H9 (cell line): ENCODE data around the gene VSTM4. TPM values are rescaled to one million over a fixed set of nuclear protein-coding genes. Genes with fewer than 3 reads are reported as not detected.

Experiments
- DNase-seq: peaks from one replicate; pipeline ENCODE4 v3.0.0-alpha.2; 2017
- H2AFZ ChIP-seq: one replicate; pipeline ENCODE4 v1.6.1; 2013; ENCODE audit warnings: mild to moderate bottlenecking, low read length, control low read depth, moderate library complexity
- H2AK5ac ChIP-seq: 2 replicates; pipeline ENCODE4 v1.6.1; 2013; ENCODE audit warnings: low read length, control low read depth, mixed read lengths; ENCODE audit not compliant: insufficient read length
- H2BK120ac ChIP-seq: one replicate; pipeline ENCODE4 v1.6.1; 2013; ENCODE audit warnings: low read depth, mild to moderate bottlenecking, low read length, control low read depth, inconsistent platforms; ENCODE audit not compliant: poor library complexity, severe bottlenecking
- H2BK12ac ChIP-seq: 2 replicates; pipeline ENCODE4 v1.6.1; 2013; ENCODE audit warnings: low read length, control low read depth, mixed read lengths, low read depth; ENCODE audit not compliant: insufficient read length
- H2BK15ac ChIP-seq: 2 replicates; pipeline ENCODE4 v1.6.1; 2013; ENCODE audit warnings: low read depth, low read length, control low read depth
- H2BK20ac ChIP-seq: one replicate; pipeline ENCODE4 v1.6.1; 2013; ENCODE audit warnings: low read depth, mild to moderate bottlenecking, low read length, control low read depth, inconsistent platforms; ENCODE audit not compliant: poor library complexity, severe bottlenecking
- H2BK5ac ChIP-seq: 2 replicates; pipeline ENCODE4 v1.6.1; 2013; ENCODE audit warnings: low read length, control low read depth, mixed read lengths; ENCODE audit not compliant: insufficient read length
- H3K14ac ChIP-seq: 2 replicates; pipeline ENCODE4 v1.6.1; 2013; ENCODE audit warnings: low read length, control low read depth; ENCODE audit not compliant: insufficient read depth
- H3K18ac ChIP-seq: 2 replicates; pipeline ENCODE4 v1.6.1; 2013; ENCODE audit warnings: low read depth, mild to moderate bottlenecking, mixed read lengths, low read length, control low read depth; ENCODE audit not compliant: insufficient read length
- H3K23ac ChIP-seq: 2 replicates; pipeline ENCODE4 v1.6.1; 2013; ENCODE audit warnings: low read length, control low read depth, mixed read lengths, low read depth; ENCODE audit not compliant: insufficient read length
- H3K23me2 ChIP-seq: 2 replicates; pipeline ENCODE4 v1.6.1; 2013; ENCODE audit warnings: low read depth, mild to moderate bottlenecking, mixed read lengths, low read length, control low read depth; ENCODE audit not compliant: insufficient read length, poor library complexity, severe bottlenecking
- H3K27ac ChIP-seq: 2 replicates; pipeline ENCODE4 v1.5.1; 2013; ENCODE audit warnings: low read length, control low read depth, mixed read lengths, low read depth; ENCODE audit not compliant: insufficient read length
- H3K27me3 ChIP-seq: 2 replicates; pipeline ENCODE4 v1.6.1; 2013; ENCODE audit warnings: low read length, control low read depth, inconsistent platforms; ENCODE audit not compliant: insufficient read depth
- H3K4ac ChIP-seq: 2 replicates; pipeline ENCODE4 v1.6.1; 2013; ENCODE audit warnings: low read depth, mild to moderate bottlenecking, control low read depth, inconsistent platforms, low read length, moderate library complexity
- H3K4me1 ChIP-seq: 2 replicates; pipeline ENCODE4 v1.6.1; 2013; ENCODE audit warnings: low read length, control low read depth, inconsistent platforms; ENCODE audit not compliant: insufficient read depth
- H3K4me2 ChIP-seq: 2 replicates; pipeline ENCODE4 v1.6.1; 2013; ENCODE audit warnings: low read length, control low read depth, mixed read lengths; ENCODE audit not compliant: insufficient read length, insufficient read depth
- H3K56ac ChIP-seq: 2 replicates; pipeline ENCODE4 v1.6.1; 2013; ENCODE audit warnings: low read depth, mild to moderate bottlenecking, mixed read lengths, low read length, control low read depth; ENCODE audit not compliant: insufficient read length
- H3K79me1 ChIP-seq: 2 replicates; pipeline ENCODE4 v1.6.1; 2013; ENCODE audit warnings: low read depth, mild to moderate bottlenecking, moderate library complexity, low read length, control low read depth, inconsistent platforms; ENCODE audit not compliant: insufficient read depth, poor library complexity, severe bottlenecking
- H3K79me2 ChIP-seq: 2 replicates; pipeline ENCODE4 v1.6.1; 2013; ENCODE audit warnings: low read length, control low read depth, inconsistent platforms; ENCODE audit not compliant: insufficient read depth
- H3K9ac ChIP-seq: 2 replicates; pipeline ENCODE4 v1.6.1; 2013; ENCODE audit warnings: low read length, control low read depth, mixed read lengths; ENCODE audit not compliant: insufficient read length; ENCODE audit errors: extremely low read depth
- H3K9me3 ChIP-seq: one replicate; pipeline ENCODE4 v1.6.1; 2013; ENCODE audit warnings: low read depth, low read length, inconsistent platforms; ENCODE audit not compliant: control insufficient read depth
- H3T11ph ChIP-seq: one replicate; pipeline ENCODE4 v1.6.1; 2013; ENCODE audit warnings: mild to moderate bottlenecking, low read length, control low read depth, inconsistent platforms
- H4K20me1 ChIP-seq: one replicate; pipeline ENCODE4 v1.6.1; 2013; ENCODE audit not compliant: control insufficient read depth, insufficient read length, insufficient read depth
- H4K5ac ChIP-seq: 2 replicates; pipeline ENCODE4 v1.6.1; 2013; ENCODE audit warnings: low read depth, mild to moderate bottlenecking, mixed read lengths, low read length, control low read depth; ENCODE audit not compliant: insufficient read length
- H4K8ac ChIP-seq: replicated peaks from 2 replicates; pipeline ENCODE4 v1.6.1; 2013; ENCODE audit warnings: low read length, control low read depth, mixed read lengths, low read depth; ENCODE audit not compliant: insufficient read length
- H4K91ac ChIP-seq: 2 replicates; pipeline ENCODE4 v1.6.1; 2013; ENCODE audit warnings: low read depth, mild to moderate bottlenecking, moderate library complexity, mixed read lengths, low read length, control low read depth; ENCODE audit not compliant: insufficient read length
- H3K27ac Mint-ChIP-seq, 3 experiments: 2 replicates in 2 of 3; 3 replicates in 1 of 3; pipeline ENCODE4 v1.8.0; 2020 to 2021; ENCODE audit warnings: mixed read lengths in 3 of 3, mild to moderate bottlenecking in 1 of 3, moderate library complexity in 1 of 3
- H3K27me3 Mint-ChIP-seq: 2 replicates; pipeline ENCODE4 v1.8.0; 2021; ENCODE audit warnings: low read depth, mild to moderate bottlenecking, moderate library complexity, mixed read lengths
- H3K36me3 Mint-ChIP-seq, 3 experiments: 2 replicates in 2 of 3; 3 replicates in 1 of 3; pipeline ENCODE4 v1.8.0; 2020 to 2021; ENCODE audit warnings: low read depth in 3 of 3, mixed read lengths in 3 of 3; ENCODE audit not compliant: insufficient read depth in 1 of 3
- H3K4me1 Mint-ChIP-seq, 2 experiments: 2 replicates each; pipeline ENCODE4 v1.8.0; 2020; ENCODE audit warnings: mixed read lengths in 2 of 2
- H3K4me3 Mint-ChIP-seq, 2 experiments: 2 replicates in 1 of 2; 3 replicates in 1 of 2; pipeline ENCODE4 v1.8.0; 2020 to 2021; ENCODE audit warnings: mild to moderate bottlenecking in 2 of 2, mixed read lengths in 2 of 2, moderate library complexity in 1 of 2
- H3K9me3 Mint-ChIP-seq, 2 experiments: 2 replicates in 1 of 2; 3 replicates in 1 of 2; pipeline ENCODE4 v1.8.0; 2020; ENCODE audit warnings: mild to moderate bottlenecking in 2 of 2, mixed read lengths in 2 of 2, moderate library complexity in 1 of 2
- WGBS: extraction: QIAGEN DNeasy Blood & Tissue Kit; methylation state at CpG from one replicate; pipeline ENCODE4 v1.1.7; 2013; ENCODE audit warnings: missing lambda C conversion rate, low lambda C conversion rate, mixed read lengths; ENCODE audit not compliant: insufficient read length; ENCODE audit errors: extremely low coverage; 5-methylcytosine and 5-hydroxymethylcytosine counted together
- total RNA-seq: library from RNA; stranded (reverse); gene quantifications from 2 replicates; pipeline ENCODE4 v1.2.1, GENCODE V29; 2021
- TF ChIP-seq, protein P1 (sequence below): fragments of 200-600 bp; sonication (generic); conservative IDR thresholded peaks from 3 replicates; pipeline ENCODE4 v1.8.0; 2021; ENCODE audit warnings: antibody characterized with exemption, mild to moderate bottlenecking

VSTM4 gene
- total RNA-seq, 1 experiment from 2014 or later = 0.44 TPM

- Histone ChIP-seq H3K4me1 (no peaks in the 10 kb centered on the region), H3K23me2 (no peaks in the 10 kb centered on the region), H3K56ac (no peak overlapping the region), H2BK12ac (no peak overlapping the region), H3K9me3 (no peaks in the 10 kb centered on the region), H3K79me1 (no peaks in the 10 kb centered on the region), H4K20me1 (no peaks in the 10 kb centered on the region), H3T11ph (no peak overlapping the region), H2AFZ (no peak overlapping the region), H2BK120ac (no peak overlapping the region), H3K79me2 (no peaks in the 10 kb centered on the region), H2BK5ac (no peak overlapping the region), H3K27ac (no peak overlapping the region), H2AK5ac (no peak overlapping the region), H2BK15ac (no peak overlapping the region), H4K5ac (no peak overlapping the region), H3K14ac (no peak overlapping the region), H2BK20ac (no peak overlapping the region), H3K23ac (no peak overlapping the region), H3K4me2 (no peak overlapping the region), H3K18ac (no peak overlapping the region), H3K4ac (no peak overlapping the region), H4K8ac (no peak overlapping the region), H3K27me3 (no peaks in the 10 kb centered on the region), H4K91ac (no peak overlapping the region), H3K9ac (no peak overlapping the region)
- H3K4me1 Mint-ChIP-seq = no peaks in the 10 kb centered on the region
- no peak for DNase-seq
- WGBS = no CpG with 5 or more reads among the region's 4 CpGs
- peaks cover 0 to 2% of the 10 kb centered on the region in 2 experiments; a peak in 2 of 5 replicates for H3K9me3 Mint-ChIP-seq
- peaks cover 13% of the 10 kb centered on the region for H3K27me3 Mint-ChIP-seq
- no peaks in the 10 kb centered on the region for H3K36me3 Mint-ChIP-seq
- H3K4me3 Mint-ChIP-seq = no peak overlapping the region
- no peak overlapping the region for H3K27ac Mint-ChIP-seq
- TF ChIP-seq, protein P1, sequence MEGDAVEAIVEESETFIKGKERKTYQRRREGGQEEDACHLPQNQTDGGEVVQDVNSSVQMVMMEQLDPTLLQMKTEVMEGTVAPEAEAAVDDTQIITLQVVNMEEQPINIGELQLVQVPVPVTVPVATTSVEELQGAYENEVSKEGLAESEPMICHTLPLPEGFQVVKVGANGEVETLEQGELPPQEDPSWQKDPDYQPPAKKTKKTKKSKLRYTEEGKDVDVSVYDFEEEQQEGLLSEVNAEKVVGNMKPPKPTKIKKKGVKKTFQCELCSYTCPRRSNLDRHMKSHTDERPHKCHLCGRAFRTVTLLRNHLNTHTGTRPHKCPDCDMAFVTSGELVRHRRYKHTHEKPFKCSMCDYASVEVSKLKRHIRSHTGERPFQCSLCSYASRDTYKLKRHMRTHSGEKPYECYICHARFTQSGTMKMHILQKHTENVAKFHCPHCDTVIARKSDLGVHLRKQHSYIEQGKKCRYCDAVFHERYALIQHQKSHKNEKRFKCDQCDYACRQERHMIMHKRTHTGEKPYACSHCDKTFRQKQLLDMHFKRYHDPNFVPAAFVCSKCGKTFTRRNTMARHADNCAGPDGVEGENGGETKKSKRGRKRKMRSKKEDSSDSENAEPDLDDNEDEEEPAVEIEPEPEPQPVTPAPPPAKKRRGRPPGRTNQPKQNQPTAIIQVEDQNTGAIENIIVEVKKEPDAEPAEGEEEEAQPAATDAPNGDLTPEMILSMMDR = no peak
These were observed 13.5 kb upstream of the VSTM4 start for GRCh38 chr10:49128854-49129253.
